CD4-positive, alpha-beta T cell treated with Interleukin-17A for 4 hours (primary cell): Measurements from ENCODE around the gene ORC5.
"Not testable (repeated sequence)": the region's sequence is repeated elsewhere in the genome, so short reads cannot be mapped to it uniquely, and the experiment has no call there.

Experiments
- DNase-seq: peaks from one replicate; pipeline ENCODE4 v3.0.0-alpha.2; 2020; ENCODE audit warnings: mixed read lengths

ORC5 gene

DNA sequence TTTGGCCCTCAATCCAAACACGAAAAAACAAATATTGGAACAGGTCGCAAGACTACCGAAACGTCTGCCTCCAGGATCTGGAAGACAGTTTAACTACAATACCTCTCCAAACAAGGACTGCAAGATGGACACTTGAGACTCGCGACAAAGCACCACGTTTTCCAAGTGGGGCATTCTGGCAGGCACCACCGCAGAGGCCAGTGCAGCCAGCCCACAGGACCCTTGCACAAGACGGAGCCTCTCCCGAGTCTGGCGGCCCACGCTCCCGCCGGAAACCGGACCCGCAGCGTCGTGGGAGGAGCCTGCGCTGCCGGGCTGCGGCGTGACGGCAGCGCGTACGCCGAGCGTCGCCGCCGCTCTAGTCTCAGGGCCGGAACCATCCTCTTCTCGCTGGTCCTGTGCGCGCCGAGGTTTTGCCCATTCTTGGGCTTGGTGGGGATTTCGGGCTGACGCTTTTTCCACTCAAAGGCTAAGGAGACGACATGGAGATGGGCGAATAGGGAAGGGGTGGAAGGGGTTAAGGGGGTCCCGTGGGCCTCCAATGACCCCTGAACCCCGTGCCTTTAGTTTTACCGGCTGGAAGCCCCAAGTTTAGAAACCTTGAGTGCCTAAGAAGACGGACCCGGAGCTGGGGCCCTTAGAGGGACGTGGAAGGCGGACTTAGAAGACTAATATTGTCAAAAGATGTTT lies at the start of gene ORC5:
ORC5 (minus strand) TSS at position 283 of the 690 bp plus-strand sequence; CDS start at position 174, 109 bp downstream.
- DNase-seq, result peak; percentile 78

GRCh38 chr7:104255616-104256015 lies 47.8 kb upstream of the ORC5 start:
- no peak for DNase-seq

- DNase-seq, result no peak
These were observed 47.4 kb upstream of the ORC5 start for GRCh38 chr7:104255194-104255593.

- DNase-seq, result no peak
These were observed 46.9 kb upstream of the ORC5 start for GRCh38 chr7:104254696-104255095.

GRCh38 chr7:104252409-104253134 lies 44.8 kb upstream of the ORC5 start:
- no peak for DNase-seq

- no peak for DNase-seq
These were observed 34.8 kb upstream of the ORC5 start for GRCh38 chr7:104242638-104243037.

- no peak for DNase-seq
These were observed 33.9 kb upstream of the ORC5 start for GRCh38 chr7:104241538-104242209.

- no peak for DNase-seq
These were observed 33.3 kb upstream of the ORC5 start for GRCh38 chr7:104241135-104241534.

GRCh38 chr7:104240401-104240800 lies 32.6 kb upstream of the ORC5 start:
- DNase-seq, result no peak

GRCh38 chr7:104234990-104235389 lies 27.2 kb upstream of the ORC5 start:
- DNase-seq, result not testable (repeated sequence)

GRCh38 chr7:104231054-104232046 lies 23.5 kb upstream of the ORC5 start:
- peak; percentile 40 for DNase-seq

DNA sequence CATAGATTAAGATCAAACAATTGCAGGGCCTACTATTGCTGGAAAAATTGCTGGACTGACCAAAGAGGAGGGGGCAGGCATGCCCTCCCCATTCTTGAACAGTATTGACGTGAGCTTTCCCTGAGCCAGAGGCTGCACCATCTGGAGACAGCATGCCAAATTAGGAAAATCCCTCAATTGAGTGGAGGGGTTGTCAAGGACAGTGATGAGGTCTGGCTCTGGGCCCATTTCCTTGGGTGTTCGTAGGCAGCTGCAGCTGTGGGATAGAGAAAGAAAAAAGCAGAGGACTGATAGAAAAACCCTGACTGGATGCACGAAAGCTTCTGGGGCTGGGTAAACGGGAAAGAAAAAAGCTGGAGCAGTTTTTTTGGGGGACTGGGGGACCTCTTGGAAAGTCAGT lies 22.8 kb upstream of the ORC5 start:
- no peak for DNase-seq

GRCh38 chr7:104228442-104228841 lies 20.6 kb upstream of the ORC5 start:
- DNase-seq, result no peak

DNA sequence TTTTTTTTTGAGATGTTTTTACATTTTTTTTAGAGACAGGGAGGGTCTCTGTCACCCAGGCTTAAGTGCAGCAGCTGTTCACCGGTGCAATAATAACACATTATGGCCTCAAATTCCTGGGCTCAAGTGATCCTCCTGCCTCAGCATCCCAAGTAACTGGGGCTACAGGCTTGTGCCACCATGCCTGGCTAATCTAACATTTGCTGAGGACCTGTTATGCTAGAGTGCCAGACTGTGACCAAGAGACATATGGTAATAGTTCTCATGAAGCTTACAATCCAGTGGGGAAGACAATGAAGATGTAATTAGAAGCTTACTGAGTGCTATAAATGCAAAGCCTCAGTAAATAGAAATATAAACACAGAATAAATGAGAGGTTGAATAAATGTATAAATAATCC lies 17.6 kb upstream of the ORC5 start:
- DNase-seq, result no peak

GRCh38 chr7:104217620-104218019 lies 9.8 kb upstream of the ORC5 start:
- no peak for DNase-seq

DNA sequence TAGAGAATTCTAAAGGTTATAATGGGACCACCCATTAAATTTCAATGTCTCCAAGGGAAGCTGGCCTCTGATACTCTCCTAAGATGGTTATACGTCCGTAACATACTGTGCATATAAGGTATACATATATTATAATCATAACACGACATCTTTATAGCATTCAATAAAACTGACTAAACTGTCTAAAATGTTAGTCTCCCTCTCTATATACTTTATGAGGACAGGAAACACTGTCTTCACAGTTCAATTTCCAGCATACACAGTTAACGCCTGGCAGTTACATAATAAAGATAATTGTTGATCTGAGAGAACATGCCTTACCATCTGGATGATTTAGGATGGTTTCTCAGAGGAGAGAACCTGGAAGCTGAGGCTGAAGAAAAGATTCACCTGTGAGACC lies 1.2 kb upstream of the ORC5 start:
- no peak for DNase-seq

GRCh38 chr7:104208421-104208780 lies 588 bp upstream of the ORC5 start:
- DNase-seq, result no peak

DNA sequence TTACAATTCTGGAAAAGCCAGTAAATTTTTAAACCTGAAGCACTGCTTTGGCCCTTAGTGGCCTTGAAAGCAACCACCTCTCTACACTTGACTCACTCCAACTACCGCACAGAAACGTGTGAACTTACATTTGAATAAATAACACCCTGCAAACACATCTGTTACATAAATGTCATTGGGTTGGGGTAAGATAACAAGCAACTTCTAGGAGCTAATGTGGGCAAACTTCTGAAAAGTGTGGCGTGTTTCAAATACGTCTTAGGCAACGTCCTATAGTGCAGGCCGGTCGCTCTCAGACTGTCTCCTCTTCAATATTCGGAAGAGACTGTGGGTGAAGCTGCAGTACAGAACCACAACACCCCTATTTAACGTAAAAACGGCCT lies 474 bp downstream of the ORC5 start:
- peak; percentile 10 for DNase-seq

- no peak for DNase-seq
These were observed 972 bp downstream of the ORC5 start for GRCh38 chr7:104206841-104207240.

DNA sequence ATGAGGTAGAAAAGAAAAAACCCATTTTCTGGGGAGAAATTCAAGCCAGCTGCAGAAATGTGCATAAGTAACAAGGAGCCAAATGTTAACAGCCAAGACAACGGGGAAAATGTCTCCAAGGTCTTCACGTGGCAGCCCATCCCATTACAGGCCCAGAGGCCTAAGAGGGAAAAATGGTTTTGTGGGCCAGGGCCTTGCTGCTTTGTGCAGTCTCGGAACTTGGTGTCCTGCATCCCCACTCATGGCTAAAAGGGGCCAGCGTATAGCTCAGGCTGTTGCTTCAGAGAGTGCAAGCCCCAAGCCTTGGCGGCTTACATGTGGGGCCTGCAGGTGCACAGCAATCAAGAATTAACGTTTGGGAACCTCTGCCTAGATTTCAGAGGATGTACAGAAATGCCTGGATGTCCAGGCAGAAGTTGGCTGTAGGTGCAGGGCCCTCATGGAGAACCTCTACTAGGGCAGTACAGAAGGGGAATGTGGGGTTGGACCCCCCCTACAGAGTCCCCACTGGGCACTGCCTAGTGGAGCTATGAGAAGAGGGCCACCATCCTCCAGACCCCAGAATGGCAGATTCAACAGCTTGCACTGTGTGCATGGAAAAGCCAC lies 9.0 kb downstream of the ORC5 start:
- no peak for DNase-seq

GRCh38 chr7:104196161-104196560 lies 11.7 kb downstream of the ORC5 start:
- DNase-seq, result no peak

GRCh38 chr7:104192434-104192833 lies 15.4 kb downstream of the ORC5 start:
- DNase-seq, result no peak
